DOHH2 (cell line): ENCODE results near the gene GASK1A.

Experiments used
- H3F3A ChIP-seq: fragments of 200-600 bp; sonication (generic), shearing (Covaris generic); 2 replicates; pipeline ENCODE4 v1.6.0; 2016; ENCODE audit warnings: antibody characterized with exemption, mild to moderate bottlenecking; ENCODE audit not compliant: control insufficient read depth, insufficient read depth
- H3K27ac ChIP-seq: fragments of 200-600 bp; sonication (generic); 2 replicates; pipeline ENCODE4 v1.5.1; 2014; ENCODE audit warnings: low read depth, mild to moderate bottlenecking, low read length, moderate library complexity
- H3K27me3 ChIP-seq: fragments of 200-600 bp; sonication (generic); 2 replicates; pipeline ENCODE4 v1.6.1; 2014; ENCODE audit warnings: mild to moderate bottlenecking, low read length, mixed read lengths; ENCODE audit not compliant: control insufficient read depth
- H3K36me3 ChIP-seq: fragments of 200-600 bp; sonication (generic); 2 replicates; pipeline ENCODE4 v1.6.1; 2014; ENCODE audit warnings: mild to moderate bottlenecking, low read length, moderate library complexity, mixed read lengths; ENCODE audit not compliant: control insufficient read depth
- H3K4me1 ChIP-seq: fragments of 200-600 bp; sonication (generic); 2 replicates; pipeline ENCODE4 v1.6.1; 2014; ENCODE audit warnings: mild to moderate bottlenecking, low read length, mixed read lengths; ENCODE audit not compliant: control insufficient read depth
- H3K4me2 ChIP-seq: fragments of 200-600 bp; sonication (generic); 2 replicates; pipeline ENCODE4 v1.6.0; 2014; ENCODE audit warnings: mild to moderate bottlenecking, low read length, moderate library complexity
- H3K4me3 ChIP-seq: fragments of 200-600 bp; sonication (generic); 2 replicates; pipeline ENCODE4 v1.5.1; 2014; ENCODE audit warnings: mild to moderate bottlenecking, low read length, mixed read lengths
- H3K79me2 ChIP-seq: fragments of 200-600 bp; sonication (generic); 2 replicates; pipeline ENCODE4 v1.6.1; 2014; ENCODE audit warnings: mild to moderate bottlenecking, low read length, mixed read lengths; ENCODE audit not compliant: control insufficient read depth
- H3K9me2 ChIP-seq: fragments of 200-600 bp; sonication (generic); replicated peaks from 2 replicates; pipeline ENCODE4 v1.6.1; 2014; ENCODE audit warnings: mild to moderate bottlenecking, low read length, mixed read lengths; ENCODE audit not compliant: control insufficient read depth
- H3K9me3 ChIP-seq: fragments of 200-600 bp; sonication (generic); 2 replicates; pipeline ENCODE4 v1.6.1; 2014; ENCODE audit warnings: antibody characterized with exemption, low read length, mixed read lengths; ENCODE audit not compliant: control insufficient read depth, insufficient read depth
- H4K20me1 ChIP-seq: fragments of 200-600 bp; sonication (generic); 2 replicates; pipeline ENCODE4 v1.6.0; 2014; ENCODE audit warnings: low read depth, mild to moderate bottlenecking, antibody characterized with exemption, low read length, moderate library complexity; ENCODE audit not compliant: control insufficient read depth, insufficient read depth
- EZH2phosphoT487 ChIP-seq: fragments of 200-600 bp; sonication (generic); IDR thresholded peaks from 2 replicates; pipeline ENCODE4 v1.6.1; 2017; ENCODE audit warnings: borderline replicate concordance, mild to moderate bottlenecking, antibody characterized with exemption, low read length, moderate library complexity, mixed read lengths
- TF ChIP-seq, protein P1 (sequence below): fragments of 200-600 bp; sonication (generic); IDR thresholded peaks from one replicate; pipeline ENCODE4 v1.5.1; 2014; ENCODE audit warnings: antibody characterized with exemption, mild to moderate bottlenecking, low read depth, low read length; ENCODE audit not compliant: poor library complexity, severe bottlenecking

The GASK1A gene

DNA sequence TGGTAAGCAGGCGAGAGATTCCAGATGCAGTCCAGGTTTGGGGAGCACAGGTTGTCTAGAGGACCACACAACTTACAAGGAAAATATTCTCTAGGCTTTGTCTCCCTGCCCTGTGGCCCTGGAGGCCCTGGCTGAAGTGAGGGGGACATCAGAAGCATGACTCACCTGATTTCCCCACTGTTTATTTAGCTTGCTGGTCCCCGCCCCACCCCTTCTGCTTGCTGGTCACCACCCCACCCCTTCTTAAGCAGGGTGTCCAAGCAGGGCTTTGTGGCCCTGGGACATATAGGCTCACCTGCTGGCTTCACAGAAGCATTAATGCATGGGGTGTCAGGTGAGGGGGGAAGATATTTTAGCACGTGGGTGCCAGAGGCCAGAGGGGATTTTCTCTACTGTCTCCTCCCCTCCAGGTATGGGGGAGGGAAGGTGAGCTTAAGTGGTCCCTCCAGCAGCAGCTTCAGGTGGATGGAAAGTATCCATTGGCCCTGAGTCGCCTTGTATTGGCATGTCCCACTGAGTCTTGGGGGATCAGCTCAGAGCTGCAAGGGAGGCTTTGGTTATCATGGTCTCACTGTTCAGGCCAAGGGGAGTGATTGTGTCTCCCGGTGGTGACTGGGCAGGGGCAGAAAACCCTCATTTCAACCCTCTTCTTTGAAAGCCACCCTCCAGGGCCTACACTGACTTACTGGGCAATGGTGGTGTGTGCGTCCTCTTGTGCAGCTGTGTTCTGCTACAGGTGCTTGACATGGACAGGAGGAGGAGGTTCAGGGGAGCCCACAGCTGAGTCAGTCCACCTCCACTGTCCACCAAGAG is 49.8 kb downstream of the GASK1A start:
- H3K4me3 ChIP-seq, result no peak overlapping the region
- H4K20me1 ChIP-seq, result no peaks in the 10 kb centered on the region
- no peak overlapping the region for H3K4me2 ChIP-seq
- H3K79me2 ChIP-seq, result no peaks in the 10 kb centered on the region
- no peaks in the 10 kb centered on the region for H3K9me3 ChIP-seq
- TF ChIP-seq, protein P1, sequence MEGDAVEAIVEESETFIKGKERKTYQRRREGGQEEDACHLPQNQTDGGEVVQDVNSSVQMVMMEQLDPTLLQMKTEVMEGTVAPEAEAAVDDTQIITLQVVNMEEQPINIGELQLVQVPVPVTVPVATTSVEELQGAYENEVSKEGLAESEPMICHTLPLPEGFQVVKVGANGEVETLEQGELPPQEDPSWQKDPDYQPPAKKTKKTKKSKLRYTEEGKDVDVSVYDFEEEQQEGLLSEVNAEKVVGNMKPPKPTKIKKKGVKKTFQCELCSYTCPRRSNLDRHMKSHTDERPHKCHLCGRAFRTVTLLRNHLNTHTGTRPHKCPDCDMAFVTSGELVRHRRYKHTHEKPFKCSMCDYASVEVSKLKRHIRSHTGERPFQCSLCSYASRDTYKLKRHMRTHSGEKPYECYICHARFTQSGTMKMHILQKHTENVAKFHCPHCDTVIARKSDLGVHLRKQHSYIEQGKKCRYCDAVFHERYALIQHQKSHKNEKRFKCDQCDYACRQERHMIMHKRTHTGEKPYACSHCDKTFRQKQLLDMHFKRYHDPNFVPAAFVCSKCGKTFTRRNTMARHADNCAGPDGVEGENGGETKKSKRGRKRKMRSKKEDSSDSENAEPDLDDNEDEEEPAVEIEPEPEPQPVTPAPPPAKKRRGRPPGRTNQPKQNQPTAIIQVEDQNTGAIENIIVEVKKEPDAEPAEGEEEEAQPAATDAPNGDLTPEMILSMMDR, result no peak
- no peak for TF ChIP-seq EZH2phosphoT487
- H3K9me2 ChIP-seq, result no peaks in the 10 kb centered on the region
- no peaks in the 10 kb centered on the region for H3K36me3 ChIP-seq
- no peaks in the 10 kb centered on the region for H3F3A ChIP-seq
- H3K4me1 ChIP-seq, result no peaks in the 10 kb centered on the region
- no peaks in the 10 kb centered on the region for H3K27me3 ChIP-seq
- H3K27ac ChIP-seq, result no peak overlapping the region

GRCh38 chr3:43030162-43030935 is 51.2 kb downstream of the GASK1A start:
- H3K9me2 ChIP-seq, result no peaks in the 10 kb centered on the region
- no peaks in the 10 kb centered on the region for H3K9me3 ChIP-seq
- H3K27ac ChIP-seq, result no peak overlapping the region
- no peaks in the 10 kb centered on the region for H3F3A ChIP-seq
- H3K4me1 ChIP-seq, result no peaks in the 10 kb centered on the region
- H3K4me2 ChIP-seq, result no peak overlapping the region
- no peaks in the 10 kb centered on the region for H3K79me2 ChIP-seq
- no peak overlapping the region for H3K4me3 ChIP-seq
- H4K20me1 ChIP-seq, result no peaks in the 10 kb centered on the region
- H3K27me3 ChIP-seq, result no peaks in the 10 kb centered on the region
- H3K36me3 ChIP-seq, result no peaks in the 10 kb centered on the region
- TF ChIP-seq EZH2phosphoT487, result no peak
- TF ChIP-seq, protein P1, result no peak

DNA sequence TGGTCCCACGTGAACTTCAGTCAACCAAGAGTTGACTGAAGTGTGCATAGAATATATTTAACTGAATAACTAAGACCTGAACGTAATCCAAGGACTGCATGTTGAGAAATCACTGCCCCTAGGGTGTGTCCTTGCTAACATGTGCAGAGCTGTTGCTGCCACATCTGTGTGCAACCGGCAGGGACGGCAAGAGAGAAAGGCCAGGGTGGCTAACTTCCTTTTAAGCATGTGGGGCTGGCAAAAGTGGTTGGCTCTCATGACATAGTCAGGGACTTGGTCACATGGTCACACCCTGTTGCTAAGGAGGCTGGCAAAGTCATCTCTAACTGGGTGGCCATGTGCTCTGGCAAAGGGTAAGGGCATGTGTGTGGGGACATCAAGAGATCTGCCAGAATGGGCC is 52.4 kb downstream of the GASK1A start:
- Histone ChIP-seq H3F3A (no peaks in the 10 kb centered on the region), H3K36me3 (no peaks in the 10 kb centered on the region), H3K9me2 (no peaks in the 10 kb centered on the region), H3K4me1 (no peaks in the 10 kb centered on the region), H3K79me2 (no peaks in the 10 kb centered on the region), H3K4me2 (no peak overlapping the region), H3K27me3 (no peaks in the 10 kb centered on the region), H4K20me1 (no peaks in the 10 kb centered on the region), H3K9me3 (no peaks in the 10 kb centered on the region), H3K27ac (no peak overlapping the region), H3K4me3 (no peak overlapping the region)
- TF ChIP-seq, protein P1, result no peak
- no peak for TF ChIP-seq EZH2phosphoT487
